PC-3 (cell line): ENCODE results near the gene MPPED2. TPM values are rescaled to one million over a fixed set of nuclear protein-coding genes. Genes with fewer than 3 reads are reported as not detected.

Experiments
- ATAC-seq: fragments of 200-7000 bp; cut with Tn5 transposase; 2 replicates; pipeline ENCODE4 v1.9.1; 2020; ENCODE audit warnings: mild to moderate bottlenecking, moderate library complexity
- BruUV-seq: library from RNA; stranded (reverse); fragments of 400-500 nt; replicated peaks from 2 replicates; lab custom pipeline; 2021; lab: Mats Ljungman, UMichigan
- CTCF ChIA-PET: fragments of 300-600 bp; sonication (Branson Sonifier 250); formaldehyde crosslinking; loops from one replicate; lab custom pipeline; 2022; ENCODE audit warnings: antibody characterized with exemption; lab: Charles Lee
- POLR2A ChIA-PET: fragments of 300-600 bp; sonication (Branson Sonifier 250); formaldehyde crosslinking; loops from one replicate; lab custom pipeline; 2022; ENCODE audit warnings: antibody characterized with exemption; ENCODE audit not compliant: unreplicated experiment; lab: Charles Lee
- DNase-seq: peaks from one replicate; pipeline ENCODE4 v3.0.0-alpha.2; 2015
- H2AFZ ChIP-seq: fragments of 300-600 bp; sonication (generic); 2 replicates; pipeline ENCODE4 v1.6.0; 2016; ENCODE audit warnings: antibody characterized with exemption, low read length
- H3F3A ChIP-seq: fragments of 300-600 bp; sonication (generic); one replicate; pipeline ENCODE4 v1.6.0; 2017; ENCODE audit warnings: antibody characterized with exemption, low read length, control low read depth, mild to moderate bottlenecking; ENCODE audit not compliant: unreplicated experiment
- H3K27ac ChIP-seq: fragments of 300-600 bp; sonication (generic); 2 replicates; pipeline ENCODE4 v1.5.1; 2016; ENCODE audit warnings: mild to moderate bottlenecking, low read length
- H3K27me3 ChIP-seq: fragments of 300-600 bp; sonication (generic); 2 replicates; pipeline ENCODE4 v1.6.1; 2016; ENCODE audit warnings: low read length, mixed read lengths
- H3K36me3 ChIP-seq: fragments of 300-600 bp; sonication (generic); 2 replicates; pipeline ENCODE4 v1.6.1; 2016; ENCODE audit warnings: low read depth, mixed run types, low read length, mixed read lengths
- H3K4me1 ChIP-seq: fragments of 300-600 bp; sonication (generic); 2 replicates; pipeline ENCODE4 v1.5.1; 2016; ENCODE audit warnings: low read length; ENCODE audit not compliant: insufficient read depth
- H3K4me2 ChIP-seq: fragments of 300-600 bp; sonication (generic); 2 replicates; pipeline ENCODE4 v1.6.0; 2016; ENCODE audit warnings: low read length
- H3K4me3 ChIP-seq: fragments of 300-600 bp; sonication (generic); 2 replicates; pipeline ENCODE4 v1.5.1; 2016; ENCODE audit warnings: mild to moderate bottlenecking, low read length, mixed read lengths
- H3K79me2 ChIP-seq: fragments of 300-600 bp; sonication (generic); 2 replicates; pipeline ENCODE4 v1.6.1; 2017; ENCODE audit warnings: low read length, mixed read lengths
- H3K9ac ChIP-seq: fragments of 300-600 bp; sonication (generic); 2 replicates; pipeline ENCODE4 v1.6.0; 2016; ENCODE audit warnings: mild to moderate bottlenecking, low read length
- H3K9me2 ChIP-seq: fragments of 300-600 bp; sonication (generic); replicated peaks from 2 replicates; pipeline ENCODE4 v1.6.1; 2016; ENCODE audit warnings: mixed run types, low read length, mixed read lengths
- H3K9me3 ChIP-seq: fragments of 300-600 bp; sonication (generic); 2 replicates; pipeline ENCODE4 v1.6.1; 2016; ENCODE audit warnings: low read length, mixed read lengths
- H4K20me1 ChIP-seq: fragments of 300-600 bp; sonication (generic); 2 replicates; pipeline ENCODE4 v1.6.1; 2016; ENCODE audit warnings: low read length, mixed read lengths
- CTCF ChIP-seq: fragments of 300-600 bp; sonication (generic); conservative IDR thresholded peaks from 2 replicates; pipeline ENCODE4 v1.5.1; 2017; ENCODE audit warnings: antibody characterized with exemption, low read depth, mild to moderate bottlenecking, low read length
- EZH2 ChIP-seq: fragments of 300-600 bp; sonication (generic); IDR thresholded peaks from one replicate; pipeline ENCODE4 v1.6.1; 2017; ENCODE audit warnings: antibody characterized with exemption, mild to moderate bottlenecking, low read length; ENCODE audit not compliant: unreplicated experiment
- EZH2phosphoT487 ChIP-seq: fragments of 300-600 bp; sonication (generic); IDR thresholded peaks from 2 replicates; pipeline ENCODE4 v1.6.1; 2018; ENCODE audit warnings: mild to moderate bottlenecking, antibody characterized with exemption, low read length, borderline replicate concordance
- intact Hi-C: fragments of 100-400 bp; cut with micrococcal nuclease; formaldehyde crosslinking; loops from 2 replicates; pipeline ENCODE4 v1.9.0; 2023
- total RNA-seq: library from RNA; depleted of rRNA; stranded (reverse); fragments of >200 nt; gene quantifications from 2 replicates; pipeline ENCODE4 v1.2.3, GENCODE V29; 2014

Gene MPPED2
- total RNA-seq, 1 experiment from 2014 or later = not detected

GRCh38 chr11:30585125-30585891, 845 bp downstream of the MPPED2 start:
- no peaks in the 10 kb centered on the region for H3K36me3 ChIP-seq
- H3K9me3 ChIP-seq = no peaks in the 10 kb centered on the region
- BruUV-seq = no TSS peak
- TF ChIP-seq EZH2 = no peak
- TF ChIP-seq CTCF = no peak
- no peak for TF ChIP-seq EZH2phosphoT487
- no peaks in the 10 kb centered on the region for H3K9me2 ChIP-seq
- no peak overlapping the region for H3K27ac ChIP-seq
- ChIA-PET POLR2A (no interaction called here), CTCF (interaction anchor here (0.6 kb wide), 1 partner anchor 784 kb away, joined by 4 read pairs; no protein-coding TSS in a partner anchor)
- H4K20me1 ChIP-seq = no peaks in the 10 kb centered on the region
- H2AFZ ChIP-seq = no peak overlapping the region
- intact Hi-C loops = no loop called here
- H3K79me2 ChIP-seq = no peaks in the 10 kb centered on the region
- no peak for DNase-seq
- no peak overlapping the region for H3K9ac ChIP-seq
- H3F3A ChIP-seq = no peaks in the 10 kb centered on the region
- ATAC-seq = no peak
- peaks cover 54% of the 10 kb centered on the region for H3K27me3 ChIP-seq
- no peak overlapping the region for H3K4me3 ChIP-seq
- no peak overlapping the region for H3K4me2 ChIP-seq
- no peaks in the 10 kb centered on the region for H3K4me1 ChIP-seq

- Histone ChIP-seq H4K20me1 (no peaks in the 10 kb centered on the region), H2AFZ (no peak overlapping the region), H3K9me3 (no peaks in the 10 kb centered on the region), H3K4me3 (no peak overlapping the region), H3K27ac (no peak overlapping the region), H3K79me2 (no peaks in the 10 kb centered on the region), H3K4me2 (no peak overlapping the region), H3K9ac (no peak overlapping the region), H3K27me3 (peaks cover 54% of the 10 kb centered on the region), H3K9me2 (no peaks in the 10 kb centered on the region), H3K4me1 (no peaks in the 10 kb centered on the region), H3F3A (no peaks in the 10 kb centered on the region), H3K36me3 (no peaks in the 10 kb centered on the region)
- TF ChIP-seq EZH2phosphoT487 (no peak), CTCF (no peak), EZH2 (no peak)
- ATAC-seq = no peak
- no TSS peak for BruUV-seq
- ChIA-PET POLR2A (no interaction called here), CTCF (no interaction called here)
- intact Hi-C loops = no loop called here
- DNase-seq = no peak
These were observed 2.5 kb downstream of the MPPED2 start for GRCh38 chr11:30583476-30584280.
